ENCODE results near the gene CAPN2.

DNA sequence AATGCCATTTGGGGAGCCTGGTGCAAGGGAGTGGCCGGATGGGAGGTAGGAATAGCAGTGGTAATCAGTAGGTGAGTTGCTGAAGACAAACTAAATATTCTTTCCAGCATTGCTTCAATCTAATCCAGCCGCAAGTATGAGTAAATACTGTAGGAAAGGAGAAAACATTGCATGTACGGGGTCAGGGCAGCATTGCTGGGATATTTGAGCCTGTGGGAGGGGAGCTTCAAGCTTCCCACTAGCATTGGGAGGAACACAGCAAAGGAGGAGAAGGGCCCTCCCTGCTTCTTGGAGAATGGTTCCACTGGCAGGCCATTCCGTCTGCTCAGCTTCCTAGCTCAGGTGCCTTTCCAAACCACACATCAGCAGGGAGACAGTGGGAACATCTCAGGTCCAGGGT is 15.2 kb downstream of the CAPN2 start:
- TF ChIP-seq CREB1 (CRISPR knock-in tag; IDR thresholded peaks at IDR 0.05; ENCODE audit: low read depth): no peak
- TF ChIP-seq, protein P1, sequence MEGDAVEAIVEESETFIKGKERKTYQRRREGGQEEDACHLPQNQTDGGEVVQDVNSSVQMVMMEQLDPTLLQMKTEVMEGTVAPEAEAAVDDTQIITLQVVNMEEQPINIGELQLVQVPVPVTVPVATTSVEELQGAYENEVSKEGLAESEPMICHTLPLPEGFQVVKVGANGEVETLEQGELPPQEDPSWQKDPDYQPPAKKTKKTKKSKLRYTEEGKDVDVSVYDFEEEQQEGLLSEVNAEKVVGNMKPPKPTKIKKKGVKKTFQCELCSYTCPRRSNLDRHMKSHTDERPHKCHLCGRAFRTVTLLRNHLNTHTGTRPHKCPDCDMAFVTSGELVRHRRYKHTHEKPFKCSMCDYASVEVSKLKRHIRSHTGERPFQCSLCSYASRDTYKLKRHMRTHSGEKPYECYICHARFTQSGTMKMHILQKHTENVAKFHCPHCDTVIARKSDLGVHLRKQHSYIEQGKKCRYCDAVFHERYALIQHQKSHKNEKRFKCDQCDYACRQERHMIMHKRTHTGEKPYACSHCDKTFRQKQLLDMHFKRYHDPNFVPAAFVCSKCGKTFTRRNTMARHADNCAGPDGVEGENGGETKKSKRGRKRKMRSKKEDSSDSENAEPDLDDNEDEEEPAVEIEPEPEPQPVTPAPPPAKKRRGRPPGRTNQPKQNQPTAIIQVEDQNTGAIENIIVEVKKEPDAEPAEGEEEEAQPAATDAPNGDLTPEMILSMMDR (conservative IDR thresholded peaks at IDR 0.05; ENCODE audit: low read depth in 2 of 2): no peak
